Measurements from ENCODE around the gene ELMOD2. TPM values are rescaled to one million over a fixed set of nuclear protein-coding genes. Genes with fewer than 3 reads are reported as not detected.

ELMOD2 gene
- total and polyA plus RNA-seq, 4 donors = 6.6 to 20.0 (median 15.8) TPM

- TF ChIP-seq HNF4A (conservative IDR thresholded peaks at IDR 0.05) = no peak
- TF ChIP-seq MAX (IDR thresholded peaks at IDR 0.05) = no peak
- no peak for TF ChIP-seq HNF4G (IDR thresholded peaks at IDR 0.05)
- no peak for TF ChIP-seq GABPA (IDR thresholded peaks at IDR 0.05 in 1 of 2, conservative IDR thresholded peaks at IDR 0.05 in 1 of 2)
- TF ChIP-seq NR2F2 (IDR thresholded peaks at IDR 0.05) = no peak
Measured at GRCh38 chr4:140515423-140515822, 8.5 kb upstream of the ELMOD2 start (continued).

GRCh38 chr4:140523370-140523856, 555 bp upstream of the ELMOD2 start:
- Histone ChIP-seq H3K4me3 (ENCODE audit: low read depth in 1 of 3, low read length in 3 of 3) (peak overlapping the region; percentile 36 to 100 (median 97)), H3K27ac (ENCODE audit: low read depth in 1 of 2, low read length in 2 of 2) (no peak overlapping the region), H3K9me3 (ENCODE audit: control insufficient read depth in 4 of 4, low read length in 3 of 4) (no peaks in the 10 kb centered on the region), H3K36me3 (ENCODE audit: control insufficient read depth in 4 of 4, insufficient read depth in 3 of 4, low read depth in 1 of 4, low read length in 3 of 4) (peaks cover 0 to 7% (median 4%) of the 10 kb centered on the region in 4 donors), H3K9ac (ENCODE audit: low read depth in 1 of 2, low read length in 2 of 2) (no peak overlapping the region), H3K27me3 (ENCODE audit: control insufficient read depth in 4 of 4, insufficient read depth in 4 of 4, low read length in 3 of 4) (no peaks in the 10 kb centered on the region), H3K4me1 (ENCODE audit: control insufficient read depth in 4 of 4, insufficient read depth in 4 of 4, low read length in 3 of 4) (peaks cover 0 to 17% (median 3%) of the 10 kb centered on the region in 4 donors)
- no peak for DNase-seq (ENCODE audit: low spot score)
- 8% methylated on average over 8 of the region's 8 CpGs for WGBS
- no peak for TF ChIP-seq YY1 (IDR thresholded peaks at IDR 0.05)
- no peak for TF ChIP-seq CTCF (IDR thresholded peaks at IDR 0.05; ENCODE audit: low read depth, low read length, missing input control)
- no peak for TF ChIP-seq RAD21 (IDR thresholded peaks at IDR 0.05)
- TF ChIP-seq HNF4A (conservative IDR thresholded peaks at IDR 0.05) = peak; percentile 80 to 90
- peak; percentile 60 for TF ChIP-seq HNF4G (IDR thresholded peaks at IDR 0.05)

GRCh38 chr4:140529434-140529833, 5.5 kb downstream of the ELMOD2 start:
- H3K4me1 ChIP-seq (ENCODE audit: control insufficient read depth in 4 of 4, insufficient read depth in 4 of 4, low read length in 3 of 4) = peaks cover 0 to 10% (median 3%) of the 10 kb centered on the region in 4 donors
- WGBS = 80% methylated on average over 1 of the region's 1 CpG
- TF ChIP-seq HNF4A (conservative IDR thresholded peaks at IDR 0.05) (no peak), TAF1 (conservative IDR thresholded peaks at IDR 0.05) (no peak), SP1 (IDR thresholded peaks at IDR 0.05) (no peak), ATF3 (IDR thresholded peaks at IDR 0.05) (no peak), NR2F2 (IDR thresholded peaks at IDR 0.05) (no peak), FOXA1 (IDR thresholded peaks at IDR 0.05) (no peak), GABPA (IDR thresholded peaks at IDR 0.05 in 1 of 2, conservative IDR thresholded peaks at IDR 0.05 in 1 of 2) (no peak), CTCF (IDR thresholded peaks at IDR 0.05; ENCODE audit: low read depth, low read length, missing input control) (no peak), JUND (IDR thresholded peaks at IDR 0.05) (no peak), RXRA (IDR thresholded peaks at IDR 0.05) (no peak), YY1 (IDR thresholded peaks at IDR 0.05) (no peak), MAX (IDR thresholded peaks at IDR 0.05) (no peak), EGR1 (IDR thresholded peaks at IDR 0.05; ENCODE audit: low read depth in 2 of 2) (no peak)
- H3K4me3 ChIP-seq (ENCODE audit: low read depth in 1 of 3, low read length in 3 of 3) = no peak overlapping the region
- no peak overlapping the region for H3K9ac ChIP-seq (ENCODE audit: low read depth in 1 of 2, low read length in 2 of 2)
- H3K27me3 ChIP-seq (ENCODE audit: control insufficient read depth in 4 of 4, insufficient read depth in 4 of 4, low read length in 3 of 4) = no peaks in the 10 kb centered on the region
- H3K9me3 ChIP-seq (ENCODE audit: control insufficient read depth in 4 of 4, low read length in 3 of 4) = no peaks in the 10 kb centered on the region
- peaks cover 0 to 14% (median 5%) of the 10 kb centered on the region in 4 donors for H3K36me3 ChIP-seq (ENCODE audit: control insufficient read depth in 4 of 4, insufficient read depth in 3 of 4, low read depth in 1 of 4, low read length in 3 of 4)
- DNase-seq (ENCODE audit: low spot score) = no peak
- H3K27ac ChIP-seq (ENCODE audit: low read depth in 1 of 2, low read length in 2 of 2) = no peak overlapping the region

Data from liver (tissue), 9 donors.